ENCODE measurements around the gene EXTL1. TPM values are rescaled to one million over a fixed set of nuclear protein-coding genes. Genes with fewer than 3 reads are reported as not detected.
A peak's percentile ranks its signal among the peaks of the same experiment; 100 is the strongest.

Gene EXTL1
- total RNA-seq, 1 donor from 2014 or later: 0.24 TPM

DNA sequence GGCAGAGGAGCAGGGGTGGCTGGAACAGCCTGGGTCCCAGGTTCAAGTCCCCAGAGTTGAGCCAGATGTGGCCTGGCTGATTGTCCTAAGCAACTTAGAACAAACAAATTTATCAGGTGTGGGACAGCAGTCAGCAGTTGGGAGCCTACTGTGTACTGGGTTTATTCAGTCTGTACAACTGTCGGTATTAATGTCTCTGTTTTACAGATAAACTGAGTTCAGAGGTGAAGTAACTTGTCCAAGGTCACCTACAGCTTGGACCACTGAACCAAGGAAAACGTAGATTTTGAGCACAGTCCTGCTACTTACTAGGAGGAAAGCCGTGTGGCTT, 60.4 kb downstream of the EXTL1 start:
- Histone ChIP-seq H3K4me1 (no peaks in the 10 kb centered on the region), H3K27ac (no peak overlapping the region), H3K36me3 (no peaks in the 10 kb centered on the region), H3K4me3 (no peak overlapping the region), H3K27me3 (ENCODE audit: low read depth) (no peaks in the 10 kb centered on the region), H3K9me3 (no peaks in the 10 kb centered on the region)
- DNase-seq (no peak), ATAC-seq (no peak)
- TF ChIP-seq CTCF (IDR thresholded peaks at IDR 0.05): no peak
- intact Hi-C loops (cut with DNase I): no loop called here

DNA sequence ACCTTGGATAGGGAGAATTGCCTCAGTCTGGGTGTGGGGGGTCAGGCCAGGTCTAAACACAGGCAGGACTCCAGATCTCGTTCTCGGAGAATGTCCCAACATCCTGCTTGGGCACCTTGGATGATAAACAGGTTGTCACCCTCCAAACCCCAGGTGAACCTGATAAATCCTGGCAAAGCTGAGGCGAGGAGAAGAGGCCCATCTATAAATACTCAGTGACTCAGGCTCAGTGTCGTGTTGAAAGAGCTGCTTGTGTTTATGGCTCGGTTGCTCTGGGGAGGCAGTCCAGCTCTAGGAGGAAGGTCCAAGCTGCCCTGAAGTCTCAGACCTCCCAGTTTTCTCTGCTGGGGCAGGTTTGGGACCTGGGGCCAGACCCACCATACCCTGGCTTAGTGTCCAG, 61.6 kb downstream of the EXTL1 start:
- ATAC-seq (peak in 1 of 2 donors; percentile 17), DNase-seq (no peak)
- no peak overlapping the region for H3K27ac ChIP-seq
- TF ChIP-seq CTCF (IDR thresholded peaks at IDR 0.05): no peak
- no peaks in the 10 kb centered on the region for H3K4me1 ChIP-seq
- no peak overlapping the region for H3K4me3 ChIP-seq
- H3K27me3 ChIP-seq (ENCODE audit: low read depth): no peaks in the 10 kb centered on the region
- intact Hi-C loops (cut with DNase I): no loop called here
- no peaks in the 10 kb centered on the region for H3K36me3 ChIP-seq
- H3K9me3 ChIP-seq: no peaks in the 10 kb centered on the region

GRCh38 chr1:26084091-26084561, 62.6 kb downstream of the EXTL1 start:
- Histone ChIP-seq H3K36me3 (no peaks in the 10 kb centered on the region), H3K4me1 (no peaks in the 10 kb centered on the region), H3K4me3 (no peak overlapping the region), H3K27me3 (ENCODE audit: low read depth) (peaks cover 7% of the 10 kb centered on the region), H3K9me3 (no peaks in the 10 kb centered on the region), H3K27ac (no peak overlapping the region)
- DNase-seq: no peak
- TF ChIP-seq CTCF (IDR thresholded peaks at IDR 0.05): no peak
- intact Hi-C loops (cut with DNase I): no loop called here
- no peak for ATAC-seq

GRCh38 chr1:26084844-26085243, 63.3 kb downstream of the EXTL1 start:
- Histone ChIP-seq H3K27ac (no peak overlapping the region), H3K4me3 (no peak overlapping the region), H3K4me1 (no peaks in the 10 kb centered on the region), H3K36me3 (no peaks in the 10 kb centered on the region), H3K9me3 (no peaks in the 10 kb centered on the region), H3K27me3 (ENCODE audit: low read depth) (peaks cover 7% of the 10 kb centered on the region)
- ATAC-seq: no peak
- intact Hi-C loops (cut with DNase I): no loop called here
- no peak for DNase-seq
- TF ChIP-seq CTCF (IDR thresholded peaks at IDR 0.05): no peak

Other genes with a start within 250 kb of the EXTL1 start
- gene SELENON, start 221.6 kb upstream of the EXTL1 start, total RNA-seq: 83.4 TPM
- gene MTFR1L, start 201.8 kb upstream of the EXTL1 start, total RNA-seq: 51.1 TPM
- gene AUNIP, start 162.3 kb upstream of the EXTL1 start, total RNA-seq: not detected
- gene PAQR7, start 146.1 kb upstream of the EXTL1 start, total RNA-seq: 9.3 TPM
- gene STMN1, start 115.4 kb upstream of the EXTL1 start, total RNA-seq: 56.6 TPM
- gene PAFAH2, start 23.7 kb upstream of the EXTL1 start, total RNA-seq: 19.4 TPM
- gene SLC30A2, start 24.3 kb downstream of the EXTL1 start, total RNA-seq: not detected
- gene TRIM63, start 45.9 kb downstream of the EXTL1 start, total RNA-seq: 0.53 TPM
- 11.8 TPM for gene PDIK1L, start 90.0 kb downstream of the EXTL1 start, total RNA-seq
- 3.8 TPM for gene FAM110D, start 137.3 kb downstream of the EXTL1 start, total RNA-seq
- not detected for gene C1orf232, start 147.2 kb downstream of the EXTL1 start, total RNA-seq
- gene ZNF593, start 148.1 kb downstream of the EXTL1 start, total RNA-seq: 18.0 TPM
- not detected for gene ZNF593OS, start 150.1 kb downstream of the EXTL1 start, total RNA-seq
- 25.0 TPM for gene CNKSR1, start 155.7 kb downstream of the EXTL1 start, total RNA-seq
- not detected for gene CATSPER4, start 168.8 kb downstream of the EXTL1 start, total RNA-seq
- gene CEP85, start 212.4 kb downstream of the EXTL1 start, total RNA-seq: 10.2 TPM